Fibroblast of pulmonary artery (primary cell): ENCODE measurements around the gene BOLA3.
"Not testable (repeated sequence)": the region's sequence is repeated elsewhere in the genome, so short reads cannot be mapped to it uniquely, and the experiment has no call there.

ENCODE experiments used
- DNase-seq: peaks from one replicate; pipeline ENCODE4 v3.0.0-alpha.2; 2010; ENCODE audit warnings: low read depth
- H3K4me3 ChIP-seq: replicated peaks from 2 replicates; pipeline ENCODE4 v1.5.1; 2011; ENCODE audit warnings: low read depth, mild to moderate bottlenecking, control low read depth, low read length, moderate library complexity
- CTCF ChIP-seq: IDR thresholded peaks from 2 replicates; pipeline ENCODE4 v1.5.1; 2011; ENCODE audit warnings: mild to moderate bottlenecking, control low read depth, low read length, inconsistent platforms; ENCODE audit errors: missing control alignments

The BOLA3 gene

GRCh38 chr2:74147727-74148456, at the start of gene BOLA3:
TSS of gene BOLA3 (minus strand) at chr2:74147912. CDS start at chr2:74147874, 38 bp downstream.
- TF ChIP-seq CTCF: peak; percentile 11
- DNase-seq: peak; percentile 70

GRCh38 chr2:74197049-74197448, 49.3 kb upstream of the BOLA3 start:
- no peak for DNase-seq
- TF ChIP-seq CTCF: no peak
- no peak overlapping the region for H3K4me3 ChIP-seq

More at GRCh38 chr2:74147727-74148456, at the start of gene BOLA3:
- H3K4me3 ChIP-seq: peak within 1 kb of the TSS; percentile 85

GRCh38 chr2:74194799-74195198, 47.1 kb upstream of the BOLA3 start:
- TF ChIP-seq CTCF: no peak
- no peak for DNase-seq
- H3K4me3 ChIP-seq: no peak overlapping the region

GRCh38 chr2:74191596-74192380, 44.1 kb upstream of the BOLA3 start:
- no peak for TF ChIP-seq CTCF
- H3K4me3 ChIP-seq: no peak overlapping the region
- no peak for DNase-seq

- no peak for DNase-seq
- no peak for TF ChIP-seq CTCF
- H3K4me3 ChIP-seq: no peak overlapping the region
Measured at GRCh38 chr2:74188696-74189095, 41.0 kb upstream of the BOLA3 start.

- DNase-seq: peak; percentile 59
- no peak overlapping the region for H3K4me3 ChIP-seq
- TF ChIP-seq CTCF: no peak
Measured at GRCh38 chr2:74188018-74188601, 40.4 kb upstream of the BOLA3 start.

GRCh38 chr2:74186706-74187105, 39.0 kb upstream of the BOLA3 start:
- not testable (repeated sequence) for H3K4me3 ChIP-seq, DNase-seq
